Astrocyte (in vitro differentiated cells and primary cell): ENCODE data around the gene HRH4. TPM values are rescaled to one million over a fixed set of nuclear protein-coding genes. Genes with fewer than 3 reads are reported as not detected.

ENCODE experiments used
- DNase-seq: peaks from one replicate; pipeline ENCODE4 v3.0.0-alpha.2; 2010; ENCODE audit warnings: low read depth
- FAIRE-seq: peaks from 2 replicates; lab custom pipeline; 2011; peaks lifted over from hg19 to GRCh38; lab: Jason Lieb, UNC
- H2AFZ ChIP-seq: 2 replicates; pipeline ENCODE4 v1.6.0; 2012; ENCODE audit warnings: low read depth, low read length, inconsistent platforms
- H3K27ac ChIP-seq: 2 replicates; pipeline ENCODE4 v1.5.1; 2011; ENCODE audit warnings: low read depth, low read length, inconsistent platforms
- H3K27me3 ChIP-seq: 2 replicates; pipeline ENCODE4 v1.6.0; 2011; ENCODE audit warnings: low read length, inconsistent platforms; ENCODE audit not compliant: insufficient read depth
- H3K36me3 ChIP-seq: 2 replicates; pipeline ENCODE4 v1.5.1; 2011; ENCODE audit warnings: low read length, inconsistent platforms; ENCODE audit not compliant: insufficient read depth
- H3K4me1 ChIP-seq: 2 replicates; pipeline ENCODE4 v1.5.1; 2011; ENCODE audit warnings: low read length, inconsistent platforms; ENCODE audit not compliant: insufficient read depth
- H3K4me2 ChIP-seq: 2 replicates; pipeline ENCODE4 v1.6.0; 2012; ENCODE audit warnings: low read length, inconsistent platforms
- H3K4me3 ChIP-seq: 2 replicates; pipeline ENCODE4 v1.5.1; 2011; ENCODE audit warnings: low read depth, mild to moderate bottlenecking, low read length, inconsistent platforms; ENCODE audit not compliant: insufficient read depth
- H3K79me2 ChIP-seq: 2 replicates; pipeline ENCODE4 v1.6.0; 2012; ENCODE audit warnings: mild to moderate bottlenecking, low read length, inconsistent platforms; ENCODE audit not compliant: insufficient read depth
- H3K9ac ChIP-seq: 2 replicates; pipeline ENCODE4 v1.6.0; 2012; ENCODE audit warnings: mild to moderate bottlenecking, low read length, inconsistent platforms
- H3K9me3 ChIP-seq: 2 replicates; pipeline ENCODE4 v1.5.1; 2012; ENCODE audit warnings: low read depth, mild to moderate bottlenecking, low read length, inconsistent platforms; ENCODE audit not compliant: insufficient read depth
- H4K20me1 ChIP-seq: 2 replicates; pipeline ENCODE4 v1.6.0; 2012; ENCODE audit warnings: low read length, inconsistent platforms; ENCODE audit not compliant: insufficient read depth
- H3K27ac Mint-ChIP-seq: one replicate; pipeline ENCODE4 v1.8.0; 2021; ENCODE audit warnings: mild to moderate bottlenecking, mixed read lengths; ENCODE audit not compliant: unreplicated experiment
- H3K27me3 Mint-ChIP-seq: one replicate; pipeline ENCODE4 v1.8.0; 2021; ENCODE audit warnings: low read depth, mixed read lengths; ENCODE audit not compliant: unreplicated experiment
- H3K36me3 Mint-ChIP-seq: one replicate; pipeline ENCODE4 v1.8.0; 2021; ENCODE audit warnings: low read depth, mixed read lengths; ENCODE audit not compliant: unreplicated experiment
- H3K4me1 Mint-ChIP-seq: one replicate; pipeline ENCODE4 v1.8.0; 2021; ENCODE audit warnings: low read depth, mixed read lengths; ENCODE audit not compliant: unreplicated experiment
- H3K4me3 Mint-ChIP-seq: one replicate; pipeline ENCODE4 v1.8.0; 2021; ENCODE audit warnings: mild to moderate bottlenecking, moderate library complexity, mixed read lengths; ENCODE audit not compliant: unreplicated experiment
- H3K9me3 Mint-ChIP-seq: one replicate; pipeline ENCODE4 v1.8.0; 2021; ENCODE audit warnings: mild to moderate bottlenecking, mixed read lengths; ENCODE audit not compliant: unreplicated experiment
- EZH2 ChIP-seq: IDR thresholded peaks from 2 replicates; pipeline ENCODE4 v1.6.1; 2012; ENCODE audit warnings: mild to moderate bottlenecking, low read length, inconsistent platforms; ENCODE audit not compliant: insufficient read depth
- total RNA-seq: library from RNA; stranded (reverse); gene quantifications from 2 replicates; pipeline ENCODE4 v1.2.1, GENCODE V29; 2021
- TF ChIP-seq, protein P1 (sequence below): IDR thresholded peaks from 2 replicates; pipeline ENCODE4 v1.5.1; 2011; ENCODE audit warnings: low read depth, mild to moderate bottlenecking, inconsistent platforms, low read length, moderate library complexity; ENCODE audit not compliant: insufficient read depth

The HRH4 gene
- total RNA-seq, 1 donor from 2014 or later, result 0.25 TPM

- H3K79me2 ChIP-seq, result peaks cover 19% of the 10 kb centered on the region
- no peak overlapping the region for H3K27ac ChIP-seq
- no peak overlapping the region for H3K9ac ChIP-seq
- H3K36me3 ChIP-seq, result no peaks in the 10 kb centered on the region
- peaks cover 14% of the 10 kb centered on the region for H3K4me1 ChIP-seq
- no peak overlapping the region for H3K4me2 ChIP-seq
- no peaks in the 10 kb centered on the region for H3K27me3 ChIP-seq
- FAIRE-seq, result no peak
- Mint-ChIP-seq H3K36me3 (no peaks in the 10 kb centered on the region), H3K9me3 (no peaks in the 10 kb centered on the region), H3K4me1 (peaks cover 6% of the 10 kb centered on the region), H3K27me3 (peaks cover under 1% of the 10 kb centered on the region), H3K27ac (no peak overlapping the region), H3K4me3 (no peak overlapping the region)
- no peaks in the 10 kb centered on the region for H4K20me1 ChIP-seq
- no peak for TF ChIP-seq EZH2
- TF ChIP-seq, protein P1, sequence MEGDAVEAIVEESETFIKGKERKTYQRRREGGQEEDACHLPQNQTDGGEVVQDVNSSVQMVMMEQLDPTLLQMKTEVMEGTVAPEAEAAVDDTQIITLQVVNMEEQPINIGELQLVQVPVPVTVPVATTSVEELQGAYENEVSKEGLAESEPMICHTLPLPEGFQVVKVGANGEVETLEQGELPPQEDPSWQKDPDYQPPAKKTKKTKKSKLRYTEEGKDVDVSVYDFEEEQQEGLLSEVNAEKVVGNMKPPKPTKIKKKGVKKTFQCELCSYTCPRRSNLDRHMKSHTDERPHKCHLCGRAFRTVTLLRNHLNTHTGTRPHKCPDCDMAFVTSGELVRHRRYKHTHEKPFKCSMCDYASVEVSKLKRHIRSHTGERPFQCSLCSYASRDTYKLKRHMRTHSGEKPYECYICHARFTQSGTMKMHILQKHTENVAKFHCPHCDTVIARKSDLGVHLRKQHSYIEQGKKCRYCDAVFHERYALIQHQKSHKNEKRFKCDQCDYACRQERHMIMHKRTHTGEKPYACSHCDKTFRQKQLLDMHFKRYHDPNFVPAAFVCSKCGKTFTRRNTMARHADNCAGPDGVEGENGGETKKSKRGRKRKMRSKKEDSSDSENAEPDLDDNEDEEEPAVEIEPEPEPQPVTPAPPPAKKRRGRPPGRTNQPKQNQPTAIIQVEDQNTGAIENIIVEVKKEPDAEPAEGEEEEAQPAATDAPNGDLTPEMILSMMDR, result no peak
- H3K4me3 ChIP-seq, result no peak overlapping the region
- DNase-seq, result no peak
- no peak overlapping the region for H2AFZ ChIP-seq
- no peaks in the 10 kb centered on the region for H3K9me3 ChIP-seq
These were observed 31.7 kb upstream of the HRH4 start for GRCh38 chr18:24428709-24429108.

DNA sequence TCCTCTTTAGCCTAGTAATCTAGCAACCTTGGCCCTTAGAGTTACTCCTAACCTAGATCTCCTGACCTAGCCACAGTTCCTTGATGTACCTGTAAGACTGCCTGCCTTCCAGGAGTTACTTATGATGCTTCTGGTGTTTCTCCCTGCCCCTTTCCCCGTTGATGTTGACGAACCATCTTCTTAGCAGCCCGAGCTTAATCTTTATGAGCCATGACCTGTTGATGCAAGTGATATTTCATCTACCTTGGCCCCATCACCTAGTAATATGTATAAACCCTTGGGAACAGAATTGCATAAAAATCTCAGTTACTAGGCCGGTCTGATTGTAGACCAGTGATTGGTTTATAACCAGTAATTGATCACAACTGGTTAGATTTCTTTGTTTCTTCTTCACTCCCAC lies 31.2 kb upstream of the HRH4 start:
- no peak overlapping the region for H3K27ac Mint-ChIP-seq
- H3K36me3 ChIP-seq, result no peaks in the 10 kb centered on the region
- no peaks in the 10 kb centered on the region for H3K36me3 Mint-ChIP-seq
- H3K27ac ChIP-seq, result no peak overlapping the region
- peaks cover 19% of the 10 kb centered on the region for H3K79me2 ChIP-seq
- H3K4me1 Mint-ChIP-seq, result peaks cover 6% of the 10 kb centered on the region
- no peaks in the 10 kb centered on the region for H3K27me3 Mint-ChIP-seq
- no peak overlapping the region for H3K9ac ChIP-seq
- H3K4me2 ChIP-seq, result no peak overlapping the region
- H3K4me3 ChIP-seq, result no peak overlapping the region
- H3K9me3 Mint-ChIP-seq, result no peaks in the 10 kb centered on the region
- FAIRE-seq, result no peak
- H3K4me1 ChIP-seq, result peaks cover 14% of the 10 kb centered on the region
- H2AFZ ChIP-seq, result no peak overlapping the region
- no peak for DNase-seq
- H3K4me3 Mint-ChIP-seq, result no peak overlapping the region
- no peaks in the 10 kb centered on the region for H3K9me3 ChIP-seq
- H4K20me1 ChIP-seq, result no peaks in the 10 kb centered on the region
- no peaks in the 10 kb centered on the region for H3K27me3 ChIP-seq
- TF ChIP-seq, protein P1, result no peak
- TF ChIP-seq EZH2, result no peak

DNA sequence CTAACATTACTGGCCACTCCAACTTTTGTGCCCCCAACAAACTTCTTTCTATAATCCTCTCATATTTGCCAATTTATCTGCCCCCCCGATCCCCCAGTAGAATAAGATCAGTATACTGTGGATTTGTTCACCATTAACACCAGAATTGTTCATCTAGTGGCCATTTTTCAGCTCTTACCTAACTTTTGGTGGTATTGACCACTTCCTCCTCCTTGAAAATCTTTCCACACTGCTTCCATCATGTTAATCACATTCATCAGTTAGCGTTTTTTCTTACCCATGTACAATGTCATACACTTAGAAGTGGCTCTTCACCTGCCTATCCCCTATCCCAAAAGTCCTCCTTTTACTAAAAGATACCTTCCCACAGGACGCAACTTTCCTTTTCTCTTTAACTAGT lies 27.8 kb upstream of the HRH4 start:
- Mint-ChIP-seq H3K27me3 (no peaks in the 10 kb centered on the region), H3K27ac (no peak overlapping the region)

More for the DNA sequence above, 27.8 kb upstream of the HRH4 start:
- no peak overlapping the region for H2AFZ ChIP-seq
- FAIRE-seq (no peak), DNase-seq (no peak)
- TF ChIP-seq, protein P1, result no peak
- TF ChIP-seq EZH2, result no peak
- no peak overlapping the region for H3K27ac ChIP-seq
- H4K20me1 ChIP-seq, result no peaks in the 10 kb centered on the region
- peaks cover 13% of the 10 kb centered on the region for H3K79me2 ChIP-seq
- H3K9me3 ChIP-seq, result no peaks in the 10 kb centered on the region
- no peaks in the 10 kb centered on the region for H3K27me3 ChIP-seq
- no peak overlapping the region for H3K9ac ChIP-seq
- H3K4me3 ChIP-seq, result no peak overlapping the region
- Mint-ChIP-seq H3K4me1 (peaks cover 6% of the 10 kb centered on the region), H3K36me3 (peaks cover 1% of the 10 kb centered on the region), H3K9me3 (no peaks in the 10 kb centered on the region), H3K4me3 (no peak overlapping the region)
- H3K4me1 ChIP-seq, result peaks cover 3% of the 10 kb centered on the region
- H3K4me2 ChIP-seq, result no peak overlapping the region
- no peaks in the 10 kb centered on the region for H3K36me3 ChIP-seq
